GM19372 (cell line): ENCODE measurements around the gene PAX8.
A peak's percentile ranks its signal among the peaks of the same experiment; 100 is the strongest.

Experiments used
- ATAC-seq: cut with Tn5 transposase; IDR thresholded peaks from one replicate; pipeline ENCODE4 v1.9.1; 2021; ENCODE audit warnings: mild to moderate bottlenecking, low read depth, moderate library complexity; ENCODE audit not compliant: unreplicated experiment

The PAX8 gene

GRCh38 chr2:113240150-113240914 is 38.4 kb downstream of the PAX8 start:
- no peak for ATAC-seq

DNA sequence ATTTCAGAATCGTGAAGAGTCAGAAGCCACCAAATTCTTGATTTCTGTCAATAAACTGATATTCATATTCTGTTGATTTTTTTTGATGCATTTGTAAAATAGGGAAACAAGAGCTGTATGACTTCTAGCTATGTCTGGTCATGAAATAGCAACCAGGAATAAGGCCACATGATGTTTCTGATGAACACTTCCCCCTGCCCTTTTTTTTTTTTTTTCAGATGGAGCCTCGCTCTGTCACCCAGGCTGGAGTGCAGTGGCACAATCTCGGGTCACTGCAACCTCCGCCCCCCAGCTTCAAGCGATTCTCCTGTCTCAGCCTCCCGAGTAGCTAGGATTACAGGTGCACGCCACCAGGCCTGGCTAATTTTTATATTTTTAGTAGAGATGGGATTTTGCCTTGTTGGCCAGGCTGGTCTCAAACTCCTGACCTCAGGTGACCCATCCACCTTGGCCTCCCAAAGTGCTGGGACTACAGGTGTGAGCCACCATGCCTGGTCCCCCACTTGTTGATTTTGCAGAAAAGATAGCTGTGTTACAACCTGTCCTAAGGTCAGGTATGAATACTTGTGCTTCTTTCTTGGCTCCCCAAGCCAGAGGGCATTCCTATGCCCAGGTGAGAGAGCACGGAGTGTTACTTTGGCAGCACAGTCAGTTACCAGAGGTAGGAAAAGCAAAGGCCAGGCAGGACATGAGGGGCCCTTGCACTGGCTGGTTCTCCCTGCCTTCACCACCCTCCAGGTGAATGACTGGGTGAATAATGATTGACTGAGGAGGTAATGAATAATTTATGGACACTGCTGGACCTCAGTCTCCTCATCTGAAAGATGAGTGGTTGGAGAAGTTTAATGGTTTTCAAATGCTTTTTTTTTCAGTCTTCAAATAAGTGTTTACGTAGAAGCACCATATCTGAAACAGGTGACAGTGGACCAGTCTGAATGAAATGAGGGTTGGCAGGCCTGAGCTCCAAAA is 39.6 kb downstream of the PAX8 start:
- no peak for ATAC-seq

GRCh38 chr2:113237604-113238160 is 41.0 kb downstream of the PAX8 start:
- no peak for ATAC-seq

DNA sequence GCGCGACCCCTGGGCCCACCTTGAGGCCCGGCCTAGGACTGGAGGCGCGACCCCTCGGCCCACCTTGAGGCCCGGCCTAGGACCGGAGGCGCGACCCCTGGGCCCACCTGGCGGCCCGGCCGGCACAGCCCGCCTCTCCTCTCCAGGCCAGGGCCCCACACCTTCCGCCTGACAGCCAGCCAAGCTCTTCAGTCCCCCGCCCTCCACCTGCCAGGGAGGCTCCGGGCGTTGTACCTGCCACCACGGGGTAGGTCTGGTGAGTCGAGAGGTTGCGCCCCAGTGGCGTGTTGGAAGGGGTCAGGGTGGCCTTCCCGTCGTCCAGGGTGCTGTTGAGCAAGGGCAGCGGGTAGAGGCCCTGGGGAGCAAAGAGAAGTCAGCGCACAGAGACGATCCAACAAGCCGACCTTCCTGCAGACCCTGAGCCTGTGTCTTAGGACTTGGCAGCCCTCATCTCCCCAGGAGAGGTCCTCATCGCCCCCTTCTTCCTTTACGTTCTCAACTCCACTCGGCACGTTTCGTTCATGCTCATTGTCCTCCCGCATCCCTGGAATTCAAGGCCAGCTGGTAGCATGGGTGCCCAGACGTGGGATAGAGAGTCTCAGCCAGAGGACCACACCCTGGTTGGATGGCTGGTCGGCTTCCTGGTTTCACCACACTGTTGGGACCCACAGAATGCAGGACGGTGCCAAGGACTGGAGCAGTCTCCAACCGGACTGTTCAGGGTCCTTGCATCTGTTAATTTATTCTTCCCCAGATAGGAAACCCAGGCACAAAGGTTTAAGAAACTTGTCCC is 42.2 kb downstream of the PAX8 start:
- ATAC-seq: no peak

- ATAC-seq: peak; percentile 93
These were observed 43.1 kb downstream of the PAX8 start for GRCh38 chr2:113235347-113236226.

- peak; percentile 19 for ATAC-seq
These were observed 43.9 kb downstream of the PAX8 start for GRCh38 chr2:113234721-113235346.

GRCh38 chr2:113233593-113234550 is 44.8 kb downstream of the PAX8 start:
- ATAC-seq: no peak

DNA sequence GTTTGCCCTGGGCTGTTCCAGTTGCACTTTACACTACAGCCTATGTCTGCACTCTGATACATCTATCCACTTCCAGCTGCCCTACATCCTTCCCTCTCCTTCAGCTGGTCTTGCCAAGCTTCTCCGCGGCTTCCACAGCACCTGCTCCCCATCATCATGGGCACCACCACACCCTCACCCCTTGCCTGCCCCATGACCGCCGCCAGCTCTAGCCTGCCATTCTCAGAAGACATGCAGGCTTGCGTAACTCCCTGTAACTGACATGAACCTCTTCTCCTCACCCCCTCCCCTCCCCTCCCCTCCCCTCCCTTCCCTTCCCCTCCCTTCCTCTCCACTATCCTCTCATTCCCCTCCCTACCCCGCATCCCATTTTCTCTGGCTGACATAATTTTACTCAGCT is 46.0 kb downstream of the PAX8 start:
- ATAC-seq: no peak

- ATAC-seq: no peak
These were observed 46.6 kb downstream of the PAX8 start for GRCh38 chr2:113232123-113232522.

- ATAC-seq: no peak
These were observed 47.7 kb downstream of the PAX8 start for GRCh38 chr2:113231064-113231463.

DNA sequence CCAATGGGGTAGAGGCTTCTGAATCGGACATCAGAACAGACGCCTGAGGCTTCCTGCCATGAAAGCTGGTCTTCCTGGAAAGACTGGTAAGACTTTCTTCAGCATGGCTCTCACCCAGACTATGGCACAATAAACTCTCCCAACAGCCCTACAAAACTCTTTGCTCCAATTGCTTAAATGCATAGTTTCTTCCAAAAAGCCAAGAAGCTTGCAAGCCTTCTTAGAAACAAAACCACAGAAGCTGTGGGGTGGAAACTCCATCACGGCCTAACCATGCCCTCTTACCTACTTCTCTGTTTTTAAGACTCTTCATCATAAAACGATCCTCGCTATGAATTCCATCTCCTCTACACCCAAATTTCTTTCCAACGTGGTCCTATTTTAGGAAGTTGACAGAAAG is 48.2 kb downstream of the PAX8 start:
- ATAC-seq: no peak

DNA sequence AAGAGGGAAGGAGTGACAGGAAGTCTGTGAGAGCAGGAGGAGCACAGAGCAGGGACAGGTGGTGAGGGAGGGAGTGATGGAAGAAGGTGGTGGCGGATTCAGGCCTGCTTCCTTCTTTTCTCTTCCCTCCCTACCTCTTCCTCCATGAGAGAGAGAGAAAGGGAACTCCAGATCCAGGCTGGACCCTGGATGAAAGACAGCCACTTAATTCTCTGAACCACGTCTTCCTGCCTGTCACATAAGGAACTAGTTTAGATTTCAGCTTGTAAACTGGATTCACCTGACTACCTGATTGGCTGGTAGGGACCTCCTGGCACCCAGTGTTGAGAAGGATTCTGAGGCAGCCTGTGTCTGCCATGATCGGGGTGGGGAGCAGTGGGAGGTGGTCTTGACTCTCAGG is 48.9 kb downstream of the PAX8 start:
- no peak for ATAC-seq

- ATAC-seq: no peak
These were observed 49.6 kb downstream of the PAX8 start for GRCh38 chr2:113228991-113229716.

DNA sequence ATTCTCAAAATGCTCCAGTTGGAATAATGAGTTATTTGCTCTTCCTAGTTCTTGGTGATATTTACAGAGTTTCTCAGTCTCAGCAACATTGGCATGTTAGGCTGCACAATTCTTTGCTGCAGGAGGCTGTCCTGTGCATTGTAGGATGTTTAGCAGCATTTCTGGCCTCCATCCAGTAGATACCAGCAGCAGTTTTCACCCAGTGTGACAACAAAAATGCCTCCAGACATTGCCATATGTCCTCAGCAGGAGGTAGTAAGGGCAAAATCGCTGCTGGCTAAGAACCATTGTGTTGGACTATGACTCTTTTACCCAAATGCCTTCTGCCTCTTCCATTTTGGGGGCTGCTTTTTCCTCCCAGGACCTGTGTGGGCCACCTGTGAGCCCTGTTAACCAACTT is 50.4 kb downstream of the PAX8 start:
- ATAC-seq: no peak

DNA sequence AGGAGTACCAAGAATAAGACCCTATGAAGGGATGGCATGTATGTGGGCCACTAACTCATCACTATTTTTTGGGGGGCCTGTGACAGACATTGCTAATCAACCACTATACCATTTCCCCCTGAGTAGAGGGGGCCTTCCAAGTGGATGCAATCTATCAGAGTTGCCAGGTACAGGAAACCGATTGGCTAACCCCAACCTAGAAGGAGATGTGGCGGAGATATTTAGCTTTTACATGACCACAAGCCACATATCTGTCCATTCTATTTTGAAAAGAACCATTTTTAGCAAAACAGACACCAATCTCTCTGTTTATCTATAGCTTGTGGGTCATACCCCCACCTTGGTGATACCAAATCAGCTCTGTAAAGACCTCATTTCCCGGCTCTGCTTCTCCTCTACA is 51.0 kb downstream of the PAX8 start:
- ATAC-seq: no peak

DNA sequence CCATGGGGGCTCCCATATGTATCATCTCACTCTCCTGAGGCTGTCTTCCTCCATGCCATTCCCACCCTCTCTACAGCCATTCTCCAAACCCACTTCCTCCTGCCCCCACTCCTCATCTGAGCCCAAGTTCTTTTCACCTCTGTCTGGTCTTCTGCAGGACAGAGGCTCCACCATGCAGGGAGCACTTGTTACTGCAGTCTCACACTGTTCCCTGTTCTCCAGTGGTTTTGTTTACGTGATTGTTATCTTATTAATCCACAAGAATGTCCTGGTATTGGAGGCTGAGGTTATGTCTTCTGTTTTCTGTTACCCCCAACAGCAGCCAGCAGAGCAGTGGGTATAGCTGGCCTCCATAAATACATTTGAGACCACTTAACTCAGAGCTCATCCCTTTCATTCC is 51.4 kb downstream of the PAX8 start:
- ATAC-seq: no peak

DNA sequence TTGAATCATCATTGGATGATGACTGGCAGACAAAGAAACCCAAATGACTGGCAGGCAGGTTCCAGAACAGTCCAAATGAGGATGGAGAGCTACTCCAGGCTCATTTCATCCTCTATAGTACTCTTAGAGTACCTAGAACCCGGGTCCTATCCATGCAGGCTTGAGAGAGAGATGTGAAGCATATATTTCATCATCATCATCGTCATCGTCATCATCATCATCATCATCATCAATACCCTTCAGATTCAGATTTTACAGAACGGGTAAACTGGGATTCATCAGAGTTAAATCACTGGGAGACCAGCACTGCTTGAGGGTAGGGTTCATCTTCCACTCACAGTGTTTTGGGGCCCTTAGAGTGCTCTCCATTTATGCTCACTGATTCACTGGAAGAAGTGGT is 52.3 kb downstream of the PAX8 start:
- no peak for ATAC-seq
